GM21619 (cell line): ENCODE data around the gene BUD23.
"Not testable (repeated sequence)": the region's sequence is repeated elsewhere in the genome, so short reads cannot be mapped to it uniquely, and the experiment has no call there.

ENCODE experiments used
- ATAC-seq: cut with Tn5 transposase; IDR thresholded peaks from one replicate; pipeline ENCODE4 v1.9.1; 2021; ENCODE audit not compliant: unreplicated experiment

Gene BUD23

DNA sequence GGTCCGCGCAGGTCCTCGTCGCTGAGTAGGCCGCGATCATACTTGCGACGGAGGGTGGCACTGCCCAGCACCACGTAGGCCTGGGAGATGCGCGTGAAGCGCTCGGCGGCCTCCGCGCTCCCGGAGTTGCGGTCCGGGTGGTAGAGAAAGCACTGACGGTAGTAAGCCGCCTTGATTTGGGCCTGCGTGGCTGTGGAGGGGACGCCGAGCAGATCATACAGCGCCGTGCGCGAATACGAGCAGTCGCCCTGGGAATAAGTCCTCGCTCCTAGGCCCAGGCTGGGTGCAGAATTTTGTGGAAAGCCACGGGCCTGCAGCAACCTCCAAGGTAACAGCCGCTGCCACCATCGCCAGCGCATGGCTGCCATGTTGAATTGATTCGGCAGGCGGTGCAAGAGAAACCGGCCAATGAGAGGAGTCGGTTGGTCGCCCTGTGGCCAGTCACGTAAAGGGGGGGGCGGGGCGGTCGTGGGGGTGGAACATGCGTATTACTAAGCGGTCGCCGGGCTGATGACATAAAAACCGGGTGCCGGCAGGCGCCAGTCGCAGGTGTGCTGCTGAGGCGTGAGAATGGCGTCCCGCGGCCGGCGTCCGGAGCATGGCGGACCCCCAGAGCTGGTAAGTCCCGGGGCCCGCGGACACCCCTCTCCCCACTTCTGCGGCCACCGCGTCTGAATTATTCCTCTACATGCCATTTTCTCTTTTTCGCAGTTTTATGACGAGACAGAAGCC lies at the start of gene BUD23, which contains the start of gene DNAJC30:
Gene BUD23, plus strand, starts transcription at position 542 of the 732 bp plus-strand sequence. Its CDS starts 29 bp downstream, at position 571.
Gene DNAJC30, minus strand, starts transcription at position 398 of the 732 bp plus-strand sequence. Its CDS starts 30 bp downstream, at position 368.
- ATAC-seq = peak; percentile 92

DNA sequence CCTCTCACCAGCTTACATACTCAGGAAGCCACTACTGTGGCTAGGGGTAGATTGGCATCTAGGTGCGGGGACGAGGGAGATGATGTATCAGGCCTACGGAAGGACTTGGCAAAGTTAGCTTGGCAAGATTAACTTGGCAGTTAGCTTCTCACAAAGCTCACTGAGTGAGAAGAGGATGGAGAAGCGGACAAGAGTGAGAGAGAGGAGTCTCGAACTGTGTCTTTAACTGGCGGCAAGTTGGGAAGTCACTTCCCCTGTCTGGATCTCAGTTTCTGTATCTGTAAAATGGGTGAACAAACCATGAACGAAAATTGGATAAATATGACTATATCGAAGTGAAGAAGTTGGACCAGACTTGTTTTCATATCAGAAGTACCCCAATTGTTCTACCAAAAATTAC lies 49.6 kb upstream of the BUD23 start:
- no peak for ATAC-seq

GRCh38 chr7:73635428-73636200 lies 47.8 kb upstream of the BUD23 start:
- ATAC-seq = no peak

DNA sequence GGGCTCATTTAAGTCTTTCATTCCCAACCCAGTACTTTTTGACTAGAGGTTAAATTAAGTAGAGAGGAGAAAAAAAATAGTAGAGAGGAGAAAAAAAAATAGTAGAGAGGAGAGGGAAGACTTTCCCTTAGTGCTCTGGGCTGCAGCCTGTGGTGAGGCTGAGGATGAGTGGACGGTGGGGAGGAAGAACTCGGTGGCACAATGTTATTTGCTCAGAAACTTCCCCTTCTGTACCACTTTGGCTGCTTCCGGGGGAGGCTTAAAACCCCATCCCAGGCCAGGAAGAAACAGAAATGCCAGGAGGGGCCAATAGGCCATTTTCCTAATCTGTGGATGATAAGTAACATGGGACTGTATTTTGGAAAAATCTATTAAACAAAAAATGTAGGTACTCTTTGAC lies 44.5 kb upstream of the BUD23 start:
- no peak for ATAC-seq

DNA sequence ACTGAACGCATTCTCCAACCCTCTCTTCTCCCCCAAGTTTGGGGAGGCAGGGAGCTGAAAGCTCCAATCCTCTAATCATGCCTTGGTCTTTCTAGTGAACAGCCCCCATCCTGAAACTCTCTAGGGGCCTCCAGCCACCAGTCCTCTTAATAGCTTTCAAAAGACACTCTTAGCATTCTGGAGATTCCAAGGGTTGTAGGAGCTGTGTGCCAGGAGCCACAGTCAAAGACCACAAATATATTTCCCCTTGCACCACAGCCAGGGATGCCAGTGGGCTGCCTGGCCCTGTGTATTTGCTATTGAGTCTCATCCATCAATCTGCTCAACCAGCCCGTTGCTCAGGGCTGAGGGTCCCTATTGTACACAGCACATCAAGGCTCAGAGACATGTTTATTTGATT lies 40.6 kb upstream of the BUD23 start:
- ATAC-seq = no peak

DNA sequence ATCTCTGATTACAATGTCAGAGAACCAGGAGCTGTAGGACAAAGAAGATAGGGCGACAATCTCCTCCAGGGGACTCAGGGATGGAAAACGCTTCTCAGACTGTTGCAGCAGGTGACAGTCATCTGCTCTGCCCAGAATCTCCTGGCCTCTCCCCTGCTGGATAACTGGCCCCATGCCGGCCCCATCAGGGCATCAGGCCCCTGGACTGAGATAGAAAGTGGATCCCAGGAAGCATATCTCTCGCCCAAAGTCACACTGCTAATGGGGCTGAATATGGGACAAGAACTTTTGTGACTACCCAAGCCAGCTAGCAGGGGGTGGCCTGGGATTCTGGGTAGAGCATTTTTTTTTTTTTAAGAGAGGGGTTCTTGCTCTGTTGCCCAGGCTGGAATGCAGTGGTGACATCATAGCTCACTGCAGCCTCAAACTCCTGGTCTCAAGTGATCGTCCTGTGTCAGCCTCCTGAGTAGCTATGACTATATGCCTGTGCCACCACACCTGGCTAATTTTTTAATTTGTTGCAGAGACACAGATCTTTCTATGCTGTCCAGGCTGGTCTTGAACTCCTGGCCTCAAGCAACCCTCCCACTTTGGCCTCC lies 38.6 kb upstream of the BUD23 start:
- ATAC-seq = no peak

- no peak for ATAC-seq
Measured at GRCh38 chr7:73645643-73646174, 37.7 kb upstream of the BUD23 start.

DNA sequence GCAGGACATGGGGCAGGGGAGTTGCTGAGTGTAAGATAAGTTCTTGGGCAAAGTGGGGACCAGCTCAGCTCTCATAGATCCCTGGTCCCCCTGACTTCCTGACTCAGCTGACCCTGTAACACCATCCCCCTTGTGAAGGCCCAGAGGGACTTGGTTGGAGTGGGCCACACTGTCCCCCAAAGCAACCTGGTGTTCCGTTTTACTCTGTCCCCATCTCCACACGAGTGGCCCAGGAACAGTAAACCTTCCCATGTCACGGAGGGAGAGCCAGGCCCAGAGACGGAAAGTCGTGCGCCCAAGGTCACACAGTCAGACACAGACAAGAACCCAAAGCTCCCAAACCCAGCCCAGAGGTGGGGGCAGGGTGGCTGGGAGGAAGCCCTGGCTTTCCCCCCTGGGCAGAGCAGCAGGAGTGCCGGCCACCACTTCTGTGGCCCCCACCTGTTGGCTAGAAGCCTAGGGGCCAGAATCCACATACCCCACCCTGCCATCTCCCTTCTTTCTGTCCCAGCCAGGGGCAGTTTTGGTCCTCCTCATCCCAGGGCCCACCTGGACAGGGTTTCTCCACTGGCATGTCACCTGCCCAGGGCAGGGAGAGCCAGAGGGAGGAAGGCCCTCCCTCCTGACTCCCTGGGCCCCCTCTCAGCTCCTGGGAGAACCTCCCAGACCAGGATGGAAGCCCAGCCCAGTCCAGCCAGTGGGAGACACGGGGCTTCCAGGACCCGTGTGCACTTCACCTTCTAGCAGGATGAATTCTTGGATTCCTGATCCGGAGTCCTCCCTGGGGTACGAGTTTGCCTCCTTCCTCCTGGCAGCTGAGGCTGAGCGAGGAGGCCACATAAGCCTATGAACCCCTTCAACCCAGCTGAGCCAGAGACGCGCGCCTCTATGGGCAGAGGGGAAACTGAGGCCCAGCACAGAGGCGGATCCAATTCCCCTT lies 36.3 kb upstream of the BUD23 start:
- ATAC-seq = no peak

- ATAC-seq = no peak
Measured at GRCh38 chr7:73647725-73648592, 35.4 kb upstream of the BUD23 start.

DNA sequence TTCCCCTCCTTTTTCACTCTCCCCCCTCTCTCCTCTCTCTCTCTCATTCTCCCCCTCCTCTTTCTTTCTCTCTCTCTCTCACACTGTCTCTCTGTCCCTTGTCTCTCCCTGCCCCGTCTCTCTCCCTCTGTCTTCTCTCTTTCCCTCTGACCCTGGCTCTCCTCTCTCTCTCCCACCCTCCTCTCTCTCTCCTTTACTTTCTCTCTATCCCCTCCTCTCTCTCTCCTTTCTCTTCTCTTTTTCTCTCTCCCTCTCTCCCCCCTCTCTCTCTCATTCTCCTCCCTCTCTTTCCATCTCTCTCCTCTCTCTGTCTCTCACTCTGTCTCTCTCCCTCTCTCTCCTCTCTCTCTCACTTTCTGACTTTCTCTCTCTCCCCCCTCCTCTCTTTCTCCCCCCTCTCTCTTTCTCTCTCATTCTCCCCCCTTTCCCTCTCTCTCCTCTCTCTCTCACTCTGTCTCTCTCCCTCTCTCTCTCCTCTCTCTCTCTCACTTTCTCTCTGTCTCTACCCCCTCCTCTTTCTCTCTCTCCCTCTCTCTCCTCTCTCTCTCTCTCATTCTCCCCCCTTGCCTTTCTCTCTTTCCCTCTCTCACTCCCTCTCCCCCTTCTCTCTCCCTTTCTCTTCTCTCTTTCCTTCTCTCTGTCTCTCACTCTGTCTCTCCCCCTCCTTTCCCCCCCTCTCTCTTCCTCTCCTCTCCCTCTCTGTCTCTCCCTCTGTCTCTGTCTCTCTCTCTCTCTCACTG lies 34.6 kb upstream of the BUD23 start:
- no peak for ATAC-seq

DNA sequence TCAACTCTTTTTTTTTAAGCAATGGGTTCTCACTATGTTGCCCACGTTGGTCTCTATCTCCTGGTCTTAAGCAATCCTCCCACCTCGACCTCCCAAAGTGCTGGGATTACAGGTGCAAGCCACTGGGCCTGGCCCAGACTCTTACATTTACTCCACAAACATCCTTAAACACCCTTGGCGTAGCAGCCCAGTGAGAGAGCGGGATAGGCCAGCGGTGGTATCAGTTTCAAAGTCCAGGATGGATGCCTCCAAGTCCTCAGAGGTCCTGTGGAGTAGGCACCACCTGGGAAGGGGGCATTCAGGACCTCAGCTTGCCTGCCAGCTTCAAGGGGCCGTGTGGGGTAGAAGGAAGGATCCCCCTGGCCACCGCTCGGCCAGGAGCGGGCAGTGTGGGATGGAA lies 33.8 kb upstream of the BUD23 start:
- no peak for ATAC-seq

GRCh38 chr7:73650524-73650923 lies 32.9 kb upstream of the BUD23 start:
- no peak for ATAC-seq

- no peak for ATAC-seq
Measured at GRCh38 chr7:73652541-73652949, 30.9 kb upstream of the BUD23 start.

DNA sequence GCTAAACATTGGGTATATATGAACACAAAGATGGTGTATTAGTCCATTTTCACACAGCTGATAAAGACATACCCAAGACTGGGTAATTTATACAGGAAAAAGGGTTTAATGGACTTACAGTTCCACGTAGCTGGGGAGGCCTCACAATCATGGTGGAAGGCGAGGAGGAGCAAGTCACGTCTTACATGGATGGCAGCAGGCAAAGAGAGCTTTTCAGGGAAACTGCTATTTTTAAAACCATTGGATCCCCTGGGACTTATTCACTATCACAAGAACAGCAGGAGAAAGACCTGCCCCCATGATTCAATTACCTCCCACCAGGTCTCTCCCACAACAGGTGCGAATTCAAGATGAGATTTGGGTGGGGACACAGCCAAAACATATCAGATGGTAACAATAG lies 28.1 kb upstream of the BUD23 start:
- ATAC-seq = not testable (repeated sequence)

DNA sequence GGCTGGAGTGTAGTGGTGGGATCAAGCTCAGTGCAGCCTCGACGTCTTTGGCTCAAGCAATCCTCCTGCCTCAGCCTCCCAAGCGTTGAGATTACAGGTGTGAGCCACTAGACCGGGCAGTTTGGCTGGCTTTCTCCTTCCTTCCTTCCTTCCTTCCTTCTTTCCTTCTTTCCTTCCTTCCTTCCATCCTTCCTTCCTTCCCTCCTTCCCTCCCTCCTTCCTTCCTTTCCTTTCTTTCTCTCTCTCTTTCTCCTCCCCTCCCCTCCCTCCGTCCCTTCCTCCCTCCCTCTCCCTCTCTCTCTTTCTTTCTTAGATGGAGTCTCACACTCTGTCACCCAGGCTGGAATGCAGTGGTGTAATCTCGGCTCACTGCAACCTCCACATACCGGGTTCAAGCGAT lies 23.4 kb upstream of the BUD23 start:
- no peak for ATAC-seq

- not testable (repeated sequence) for ATAC-seq
Measured at GRCh38 chr7:73660594-73660993, 22.8 kb upstream of the BUD23 start.

DNA sequence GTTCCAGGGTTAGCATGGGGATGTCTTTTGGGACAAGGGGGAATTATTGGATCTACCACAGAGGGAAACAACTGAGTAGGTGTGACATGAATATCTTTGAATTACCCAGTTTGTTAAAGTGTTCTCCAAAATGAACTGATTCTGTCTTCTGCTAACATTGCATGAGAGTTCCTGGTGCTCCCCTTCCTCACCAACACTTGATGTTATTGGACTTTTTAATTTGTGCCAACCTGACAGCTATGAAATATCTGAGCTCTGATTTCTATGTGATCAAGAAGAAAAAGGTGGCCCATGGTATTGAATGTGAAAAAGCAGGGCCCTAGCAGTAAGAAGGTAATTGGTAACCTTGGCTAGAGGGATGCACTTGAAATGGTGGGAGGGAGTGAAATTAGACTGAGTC lies 20.4 kb upstream of the BUD23 start:
- ATAC-seq = no peak

GRCh38 chr7:73667344-73668102 lies 15.9 kb upstream of the BUD23 start, which contains the start of gene VPS37D:
VPS37D (plus strand) TSS chr7:73667831; CDS start chr7:73667959, 128 bp downstream.
- ATAC-seq = peak; percentile 94
